PC-3 (cell line): ENCODE results near the gene GTF3C6.
"Not testable (repeated sequence)": the region's sequence is repeated elsewhere in the genome, so short reads cannot be mapped to it uniquely, and the experiment has no call there.

Source experiments
- CTCF ChIP-seq: fragments of 300-600 bp; sonication (generic); conservative IDR thresholded peaks from 2 replicates; pipeline ENCODE4 v1.5.1; 2017; ENCODE audit warnings: antibody characterized with exemption, low read depth, mild to moderate bottlenecking, low read length
- EZH2phosphoT487 ChIP-seq: fragments of 300-600 bp; sonication (generic); IDR thresholded peaks from 2 replicates; pipeline ENCODE4 v1.6.1; 2018; ENCODE audit warnings: mild to moderate bottlenecking, antibody characterized with exemption, low read length, borderline replicate concordance

- not testable (repeated sequence) for TF ChIP-seq CTCF, EZH2phosphoT487
Measured at GRCh38 chr6:110962636-110963035, 4.1 kb downstream of the GTF3C6 start.
